ENCODE results near the gene TM9SF3.

DNA sequence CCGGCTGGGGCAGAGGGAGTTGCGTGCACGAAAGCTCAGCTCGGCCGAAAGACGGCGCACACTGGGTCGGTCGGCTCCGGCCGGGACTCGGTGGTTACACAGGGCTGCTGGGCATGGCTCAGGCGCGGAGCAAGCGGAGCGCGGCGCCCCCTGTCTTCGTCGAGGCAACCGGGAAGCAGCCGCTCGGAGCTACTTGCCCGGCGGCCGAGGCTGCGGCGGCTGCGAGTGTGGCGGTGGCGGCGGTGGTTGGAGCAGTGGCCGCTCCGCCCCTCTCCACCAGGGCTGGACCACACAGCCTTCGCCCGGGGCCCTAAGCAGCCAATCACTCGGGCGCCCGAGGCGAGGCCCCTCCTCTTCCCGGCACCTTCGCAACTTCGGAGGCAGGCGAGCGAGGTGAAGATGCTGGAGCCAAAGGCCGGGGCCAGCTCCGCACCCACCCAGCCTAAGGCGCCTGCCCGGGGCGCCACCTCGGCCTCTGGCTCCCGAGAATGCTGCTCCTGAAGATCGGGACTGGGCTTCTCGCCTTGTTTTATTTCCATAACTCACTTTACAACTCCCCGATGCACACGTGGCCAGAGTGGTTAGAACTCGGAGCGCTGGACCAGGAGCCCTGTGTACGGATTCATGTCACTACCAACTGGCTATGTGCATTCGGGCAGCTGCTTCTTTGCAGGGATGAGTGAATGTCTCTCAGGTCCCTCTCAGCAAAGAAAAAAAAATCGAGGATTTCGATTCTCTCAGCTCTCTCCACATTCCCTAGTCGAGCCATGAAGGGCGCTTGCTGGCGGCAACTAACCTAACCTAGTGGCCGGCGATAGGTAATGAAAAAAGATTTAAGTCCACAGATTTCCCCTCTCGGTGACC lies 72.9 kb downstream of the TM9SF3 start, which contains the start of gene TLL2:
- TF ChIP-seq CTCF (IDR thresholded peaks at IDR 0.05; ENCODE audit: poor library complexity), result peak; percentile 72
- no peak for TF ChIP-seq EZH2phosphoT487 (IDR thresholded peaks at IDR 0.05; ENCODE audit: low read depth, severe bottlenecking, unreplicated experiment)
